Thymus (tissue), 11 donors: ENCODE results near the gene SMIM41. TPM values are rescaled to one million over a fixed set of nuclear protein-coding genes. Genes with fewer than 3 reads are reported as not detected.

Experiments used
- DNase-seq, 9 donors: peaks; one replicate each; pipeline ENCODE4 v3.0.0-alpha.2; 2013; ENCODE audit warnings: low spot score in 9 of 9, low read depth in 6 of 9, missing footprints in 1 of 9
- H3K27ac ChIP-seq, 2 donors: one replicate each; pipeline ENCODE4 v1.5.1; 2013; ENCODE audit warnings: control low read depth in 1 of 2, low read depth in 1 of 2, low read length in 1 of 2, mild to moderate bottlenecking in 1 of 2, moderate library complexity in 1 of 2
- H3K27me3 ChIP-seq, 2 donors: one replicate each; pipeline ENCODE4 v1.5.1; 2013; ENCODE audit warnings: low read length in 1 of 2; ENCODE audit not compliant: control insufficient read depth in 2 of 2, insufficient read depth in 1 of 2
- H3K36me3 ChIP-seq, 2 donors: one replicate each; pipeline ENCODE4 v1.5.1; 2013; ENCODE audit warnings: low read length in 1 of 2, mild to moderate bottlenecking in 1 of 2, moderate library complexity in 1 of 2; ENCODE audit not compliant: control insufficient read depth in 2 of 2, insufficient read depth in 2 of 2
- H3K4me1 ChIP-seq, 2 donors: one replicate each; pipeline ENCODE4 v1.5.1; 2013; ENCODE audit warnings: low read length in 2 of 2; ENCODE audit not compliant: control insufficient read depth in 2 of 2, insufficient read depth in 2 of 2
- H3K4me3 ChIP-seq, 2 donors: one replicate each; pipeline ENCODE4 v1.5.1; 2013; ENCODE audit warnings: low read length in 2 of 2, control low read depth in 1 of 2, mild to moderate bottlenecking in 1 of 2
- H3K9me3 ChIP-seq, 2 donors: one replicate each; pipeline ENCODE4 v1.5.1; 2013; ENCODE audit warnings: low read length in 1 of 2, mild to moderate bottlenecking in 1 of 2; ENCODE audit not compliant: control insufficient read depth in 2 of 2, insufficient read depth in 1 of 2
- WGBS: extraction: QIAGEN DNeasy Blood & Tissue Kit; methylation state at CpG from one replicate; pipeline ENCODE4 v1.1.7; 2013; 5-methylcytosine and 5-hydroxymethylcytosine counted together
- polyA plus RNA-seq: library from polyadenylated mRNA; stranded (reverse); fragments of 200-250 nt; gene quantifications from one replicate; pipeline ENCODE4 v1.2.3, GENCODE V29; 2013
- total RNA-seq: library from RNA; stranded (reverse); fragments of 120-200 nt; gene quantifications from one replicate; pipeline ENCODE4 v1.2.4, GENCODE V29; 2013
- donor health status: healthy.

The SMIM41 gene
- total and polyA plus RNA-seq, 2 donors = 0.14 to 0.42 TPM

DNA sequence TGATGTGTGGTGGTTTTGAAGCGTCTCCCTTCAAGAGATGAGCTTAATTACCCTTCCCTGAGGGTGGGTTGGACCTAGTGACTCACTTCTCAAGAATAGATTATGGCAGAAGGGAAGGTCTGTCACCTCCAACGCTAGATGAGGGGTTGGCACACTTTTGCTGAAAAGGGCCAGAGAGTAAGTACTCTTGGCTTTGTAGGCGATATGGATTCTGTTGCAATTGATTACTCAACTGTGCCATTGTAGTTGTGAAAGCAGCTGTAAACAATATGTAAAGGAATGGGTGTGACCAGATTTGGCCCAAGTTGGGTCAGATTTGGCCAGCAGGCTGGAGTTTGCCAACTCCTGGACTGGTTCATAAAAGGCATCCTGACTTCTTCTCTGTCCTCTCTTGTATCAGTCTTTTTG lies 53.3 kb downstream of the SMIM41 start:
- Histone ChIP-seq H3K4me1 (no peaks in the 10 kb centered on the region), H3K36me3 (no peaks in the 10 kb centered on the region), H3K4me3 (no peak overlapping the region), H3K27me3 (peaks cover 0 to 16% of the 10 kb centered on the region in 2 donors), H3K27ac (no peak overlapping the region), H3K9me3 (no peaks in the 10 kb centered on the region)
- WGBS = 94% methylated on average over 3 of the region's 3 CpGs
- DNase-seq = no peak

- WGBS = 96% methylated on average over 5 of the region's 5 CpGs
- Histone ChIP-seq H3K4me1 (no peaks in the 10 kb centered on the region), H3K27ac (no peak overlapping the region), H3K36me3 (no peaks in the 10 kb centered on the region), H3K4me3 (no peak overlapping the region), H3K9me3 (no peaks in the 10 kb centered on the region), H3K27me3 (peaks cover 0 to 11% of the 10 kb centered on the region in 2 donors)
- no peak for DNase-seq
Observed at GRCh38 chr12:52137746-52138145, 58.2 kb downstream of the SMIM41 start.

GRCh38 chr12:52139147-52139546 lies 59.6 kb downstream of the SMIM41 start:
- no peak overlapping the region for H3K4me3 ChIP-seq
- H3K9me3 ChIP-seq = no peaks in the 10 kb centered on the region
- WGBS = 93% methylated on average over 13 of the region's 13 CpGs
- H3K36me3 ChIP-seq = no peaks in the 10 kb centered on the region
- no peak for DNase-seq
- no peaks in the 10 kb centered on the region for H3K4me1 ChIP-seq
- H3K27ac ChIP-seq = no peak overlapping the region
- peaks cover 0 to 8% of the 10 kb centered on the region in 2 donors for H3K27me3 ChIP-seq

- no peak overlapping the region for H3K27ac ChIP-seq
- H3K9me3 ChIP-seq = no peaks in the 10 kb centered on the region
- H3K36me3 ChIP-seq = no peaks in the 10 kb centered on the region
- H3K4me3 ChIP-seq = no peak overlapping the region
- WGBS = 41% methylated on average over 5 of the region's 5 CpGs
- peaks cover 0 to 8% of the 10 kb centered on the region in 2 donors for H3K27me3 ChIP-seq
- H3K4me1 ChIP-seq = no peaks in the 10 kb centered on the region
- peak in 3 of 9 donors; percentile 38 to 52 (median 49) for DNase-seq
Observed at GRCh38 chr12:52139579-52140062, 60.1 kb downstream of the SMIM41 start.

- no peak for DNase-seq
- no peak overlapping the region for H3K4me3 ChIP-seq
- peaks cover 0 to 8% of the 10 kb centered on the region in 2 donors for H3K27me3 ChIP-seq
- no peaks in the 10 kb centered on the region for H3K9me3 ChIP-seq
- H3K4me1 ChIP-seq = no peaks in the 10 kb centered on the region
- H3K27ac ChIP-seq = no peak overlapping the region
- WGBS = 95% methylated on average over 4 of the region's 4 CpGs
- no peaks in the 10 kb centered on the region for H3K36me3 ChIP-seq
Observed at GRCh38 chr12:52141306-52141705, 61.8 kb downstream of the SMIM41 start.

- H3K4me1 ChIP-seq = peaks cover 0 to 1% of the 10 kb centered on the region in 2 donors
- peaks cover 0 to 8% of the 10 kb centered on the region in 2 donors for H3K27me3 ChIP-seq
- no peak overlapping the region for H3K27ac ChIP-seq
- WGBS = 98% methylated on average over 8 of the region's 8 CpGs
- no peak for DNase-seq
- no peaks in the 10 kb centered on the region for H3K9me3 ChIP-seq
- no peaks in the 10 kb centered on the region for H3K36me3 ChIP-seq
- H3K4me3 ChIP-seq = no peak overlapping the region
Observed at GRCh38 chr12:52141875-52142274, 62.4 kb downstream of the SMIM41 start.

GRCh38 chr12:52142431-52142830 lies 62.9 kb downstream of the SMIM41 start:
- Histone ChIP-seq H3K4me3 (no peak overlapping the region), H3K27me3 (peaks cover 0 to 7% of the 10 kb centered on the region in 2 donors), H3K9me3 (no peaks in the 10 kb centered on the region), H3K27ac (no peak overlapping the region), H3K36me3 (no peaks in the 10 kb centered on the region), H3K4me1 (peaks cover 0 to 3% of the 10 kb centered on the region in 2 donors)
- 96% methylated on average over 5 of the region's 5 CpGs for WGBS
- DNase-seq = no peak

DNA sequence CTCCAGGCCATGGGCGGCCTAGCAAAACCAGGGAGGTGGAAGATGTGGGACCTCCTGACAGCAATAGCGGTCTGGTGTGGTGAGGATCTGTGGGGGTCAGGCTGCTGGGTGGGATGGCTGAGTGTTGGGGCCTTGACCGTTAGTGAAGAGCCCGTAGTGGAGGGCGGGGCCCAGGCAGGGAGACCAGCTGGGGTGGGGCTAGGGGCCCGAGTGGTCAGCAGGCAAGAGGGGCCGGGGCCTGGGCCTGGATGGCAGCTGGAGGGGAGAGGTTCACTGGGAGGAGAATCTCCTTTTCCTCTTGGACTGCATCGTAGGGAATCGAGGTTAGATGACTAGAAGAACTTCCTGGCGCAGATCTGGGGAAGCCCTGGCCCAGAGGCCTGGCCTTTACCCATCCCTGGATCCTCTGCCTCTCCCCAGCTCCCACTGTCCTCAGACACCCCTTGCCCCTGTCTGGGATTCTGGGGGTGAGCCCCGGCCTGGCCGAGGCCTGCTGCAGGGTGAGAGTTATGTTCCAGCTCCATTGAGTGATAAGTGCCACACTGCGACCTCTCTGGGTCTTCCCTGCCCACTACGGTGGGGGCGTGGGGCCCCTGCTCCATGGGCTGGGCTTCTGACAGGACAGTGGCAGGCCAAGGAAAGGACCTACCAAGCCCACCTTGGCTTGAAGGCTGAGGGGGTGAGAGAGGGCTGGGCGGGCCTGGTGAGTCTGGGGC lies 65.2 kb downstream of the SMIM41 start:
- Histone ChIP-seq H3K36me3 (no peaks in the 10 kb centered on the region), H3K4me3 (no peak overlapping the region), H3K27ac (no peak overlapping the region), H3K4me1 (peaks cover 0 to 9% of the 10 kb centered on the region in 2 donors), H3K9me3 (no peaks in the 10 kb centered on the region), H3K27me3 (peaks cover 0 to under 1% of the 10 kb centered on the region in 2 donors)
- 96% methylated on average over 16 of the region's 16 CpGs for WGBS
- DNase-seq = no peak

DNA sequence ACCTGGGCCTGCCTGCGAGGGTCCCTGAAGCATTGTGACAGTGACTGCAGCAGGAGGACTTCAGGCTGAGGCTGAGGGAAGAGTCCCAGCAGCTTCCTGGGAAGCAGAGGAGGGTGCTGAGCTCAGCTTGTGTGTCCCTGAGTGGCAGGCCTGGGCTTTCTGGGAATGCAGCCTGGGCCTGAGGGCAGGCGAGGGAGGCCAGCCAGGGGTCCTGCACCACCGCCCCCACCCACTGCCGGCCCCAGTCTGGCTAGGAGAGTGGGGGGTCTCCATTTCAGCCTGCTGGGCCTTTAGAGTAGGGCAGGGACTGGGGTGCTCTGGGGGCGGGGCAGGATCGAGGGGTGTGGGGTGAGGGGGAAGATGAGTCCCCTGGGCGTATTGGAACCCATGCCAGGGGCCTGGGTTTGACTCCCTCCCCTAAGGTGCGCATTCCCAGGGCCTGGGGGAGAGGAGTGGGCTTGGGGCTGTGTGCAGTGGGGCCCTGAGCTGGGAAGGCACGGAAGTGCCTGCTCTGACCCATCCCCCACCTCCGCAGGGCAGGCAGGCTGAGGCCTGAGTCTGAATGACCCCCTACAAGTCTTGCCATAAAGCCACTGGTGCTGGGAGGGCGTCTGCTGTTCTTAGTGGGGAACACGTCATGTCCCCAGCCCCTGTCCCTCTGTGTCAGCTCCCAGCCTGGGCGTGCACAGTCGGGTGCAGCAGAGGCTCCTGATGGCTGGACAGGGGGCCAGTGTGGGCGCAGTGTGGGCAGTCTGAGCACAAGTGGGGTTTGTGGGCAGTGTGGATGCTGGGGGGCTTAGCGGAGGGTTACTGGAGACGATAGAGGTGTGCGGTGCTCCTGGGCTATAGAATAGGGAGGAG lies 66.0 kb downstream of the SMIM41 start:
- DNase-seq = no peak
- peaks cover 0 to 5% of the 10 kb centered on the region in 2 donors for H3K27me3 ChIP-seq
- peaks cover 0 to 16% of the 10 kb centered on the region in 2 donors for H3K4me1 ChIP-seq
- 90% methylated on average over 18 of the region's 18 CpGs for WGBS
- H3K4me3 ChIP-seq = no peak overlapping the region
- H3K9me3 ChIP-seq = no peaks in the 10 kb centered on the region
- H3K36me3 ChIP-seq = no peaks in the 10 kb centered on the region
- H3K27ac ChIP-seq = no peak overlapping the region
